Ishikawa (cell line): ENCODE measurements around the gene MICOS13.

ENCODE experiments used
- CEBPB ChIP-seq: IDR thresholded peaks from 2 replicates; pipeline ENCODE4 v1.6.1; 2012
- EP300 ChIP-seq: IDR thresholded peaks from 2 replicates; pipeline ENCODE4 v1.6.1; 2012; ENCODE audit warnings: borderline replicate concordance
- FOXM1 ChIP-seq: IDR thresholded peaks from 2 replicates; pipeline ENCODE4 v1.6.1; 2012; ENCODE audit warnings: low read depth, borderline replicate concordance
- MAX ChIP-seq: IDR thresholded peaks from 2 replicates; pipeline ENCODE4 v1.6.1; 2012
- REST ChIP-seq: IDR thresholded peaks from 2 replicates; pipeline ENCODE4 v1.6.1; 2012; ENCODE audit warnings: low read depth, mild to moderate bottlenecking
- TAF1 ChIP-seq: IDR thresholded peaks from 2 replicates; pipeline ENCODE4 v1.6.1; 2012; ENCODE audit warnings: low read depth, mild to moderate bottlenecking
- TCF12 ChIP-seq: IDR thresholded peaks from 2 replicates; pipeline ENCODE4 v1.6.1; 2012; ENCODE audit warnings: low read depth
- YY1 ChIP-seq: IDR thresholded peaks from 2 replicates; pipeline ENCODE4 v1.6.1; 2012; ENCODE audit warnings: low read depth

GRCh38 chr19:5666921-5667610 lies 13.2 kb downstream of the MICOS13 start:
- TF ChIP-seq REST (no peak), TAF1 (no peak), YY1 (no peak), FOXM1 (no peak), EP300 (no peak), TCF12 (no peak), MAX (no peak), CEBPB (no peak)
